Keratinocyte (primary cell): Measurements from ENCODE around the gene URGCP. TPM values are rescaled to one million over a fixed set of nuclear protein-coding genes. Genes with fewer than 3 reads are reported as not detected.
A peak's percentile ranks its signal among the peaks of the same experiment; 100 is the strongest.

Experiments used
- DNase-seq: peaks from one replicate; pipeline ENCODE4 v3.0.0-alpha.2; 2011; ENCODE audit warnings: low read depth, missing footprints, low spot score
- FAIRE-seq: peaks from 2 replicates; lab custom pipeline; 2011; peaks lifted over from hg19 to GRCh38; lab: Jason Lieb, UNC
- H2AFZ ChIP-seq: 2 replicates; pipeline ENCODE4 v1.6.0; 2012; ENCODE audit warnings: low read length, control low read depth, inconsistent platforms; ENCODE audit not compliant: control insufficient read depth
- H3K27ac ChIP-seq: 2 replicates; pipeline ENCODE4 v1.5.1; 2011; ENCODE audit warnings: low read length; ENCODE audit not compliant: control insufficient read depth, insufficient read depth
- H3K27me3 ChIP-seq: 3 replicates; pipeline ENCODE4 v1.6.0; 2011; ENCODE audit warnings: low read length; ENCODE audit not compliant: control insufficient read depth, insufficient read depth; ENCODE audit errors: extremely low read depth
- H3K36me3 ChIP-seq, 2 experiments: 2 replicates in 1 of 2; 3 replicates in 1 of 2; pipeline ENCODE4 v1.5.1; 2011; ENCODE audit warnings: low read length in 2 of 2, mild to moderate bottlenecking in 1 of 2; ENCODE audit not compliant: control insufficient read depth in 2 of 2, insufficient read depth in 2 of 2; ENCODE audit errors: extremely low read depth in 1 of 2
- H3K4me1 ChIP-seq: 3 replicates; pipeline ENCODE4 v1.5.1; 2011; ENCODE audit warnings: low read length; ENCODE audit not compliant: control insufficient read depth, insufficient read depth; ENCODE audit errors: extremely low read depth
- H3K4me2 ChIP-seq: 3 replicates; pipeline ENCODE4 v1.6.0; 2011; ENCODE audit warnings: low read depth, low read length; ENCODE audit not compliant: control insufficient read depth, insufficient read depth; ENCODE audit errors: extremely low read depth
- H3K4me3 ChIP-seq, 3 experiments: fragments of 200-600 bp in 1 of 3; sonication (generic) in 1 of 3; 2 replicates in 2 of 3; 3 replicates in 1 of 3; pipeline ENCODE4 v1.5.1; 2011 to 2016; ENCODE audit warnings: low read length in 3 of 3, mild to moderate bottlenecking in 3 of 3, control low read depth in 2 of 3, inconsistent platforms in 1 of 3, low read depth in 1 of 3, mixed read lengths in 1 of 3, mixed run types in 1 of 3, moderate library complexity in 1 of 3; ENCODE audit not compliant: control insufficient read depth in 2 of 3, insufficient read depth in 2 of 3; ENCODE audit errors: extremely low read depth in 1 of 3
- H3K79me2 ChIP-seq: 2 replicates; pipeline ENCODE4 v1.6.0; 2012; ENCODE audit warnings: low read length; ENCODE audit not compliant: control insufficient read depth, insufficient read depth
- H3K9ac ChIP-seq: 3 replicates; pipeline ENCODE4 v1.6.0; 2011; ENCODE audit warnings: low read length; ENCODE audit not compliant: control insufficient read depth, insufficient read depth; ENCODE audit errors: extremely low read depth
- H3K9me1 ChIP-seq: 3 replicates; pipeline ENCODE4 v1.6.0; 2011; ENCODE audit warnings: low read length; ENCODE audit not compliant: control insufficient read depth, insufficient read depth; ENCODE audit errors: extremely low read depth
- H3K9me3 ChIP-seq: 2 replicates; pipeline ENCODE4 v1.5.1; 2012; ENCODE audit warnings: low read depth, low read length; ENCODE audit not compliant: control insufficient read depth
- H4K20me1 ChIP-seq: 3 replicates; pipeline ENCODE4 v1.6.0; 2011; ENCODE audit warnings: low read length; ENCODE audit not compliant: control insufficient read depth, insufficient read depth; ENCODE audit errors: extremely low read depth
- EZH2 ChIP-seq: IDR thresholded peaks from one replicate; pipeline ENCODE4 v1.6.1; 2012; ENCODE audit warnings: inconsistent platforms, mild to moderate bottlenecking, low read length, moderate library complexity
- dilution Hi-C: fragments of 300-500 bp; cut with MboI; formaldehyde crosslinking; loops from one replicate; pipeline ENCODE4 v1.7.0; 2020; ENCODE audit warnings: low sequenced_read_pairs; ENCODE audit not compliant: extremely low pct_ligation_motif_present
- polyA plus RNA-seq, 5 experiments: library from polyadenylated mRNA; depleted of rRNA in 3 of 5; stranded (reverse) in 3 of 5; stranded (forward) in 1 of 5; unstranded in 1 of 5; fragments of >200 nt; gene quantifications; 1 replicate in 1 of 5; 2 replicates in 3 of 5; 3 replicates in 1 of 5; pipeline versions ENCODE4 v1.2.1 to v1.2.3, GENCODE V29; 2011 to 2012; ENCODE audit warnings: missing spikeins in 2 of 5, low read depth in 1 of 5, low replicate concordance in 1 of 5
- TF ChIP-seq, protein P1 (sequence below), 3 experiments: IDR thresholded peaks in 1 of 3; conservative IDR thresholded peaks in 1 of 3; optimal IDR thresholded peaks in 1 of 3; 2 replicates in 2 of 3; 3 replicates in 1 of 3; pipeline versions ENCODE3 to v1.5.1; 2011; ENCODE audit warnings: low read length in 3 of 3, mild to moderate bottlenecking in 3 of 3, moderate library complexity in 2 of 3, control low read depth in 1 of 3, inconsistent platforms in 1 of 3; ENCODE audit not compliant: insufficient read depth in 2 of 3; ENCODE audit errors: extremely low read depth in 1 of 3

URGCP gene
- polyA plus RNA-seq, 1 donor (not counting 4 experiments of a cell fraction or from before 2014, with no cell fraction given) = 27.6 TPM

DNA sequence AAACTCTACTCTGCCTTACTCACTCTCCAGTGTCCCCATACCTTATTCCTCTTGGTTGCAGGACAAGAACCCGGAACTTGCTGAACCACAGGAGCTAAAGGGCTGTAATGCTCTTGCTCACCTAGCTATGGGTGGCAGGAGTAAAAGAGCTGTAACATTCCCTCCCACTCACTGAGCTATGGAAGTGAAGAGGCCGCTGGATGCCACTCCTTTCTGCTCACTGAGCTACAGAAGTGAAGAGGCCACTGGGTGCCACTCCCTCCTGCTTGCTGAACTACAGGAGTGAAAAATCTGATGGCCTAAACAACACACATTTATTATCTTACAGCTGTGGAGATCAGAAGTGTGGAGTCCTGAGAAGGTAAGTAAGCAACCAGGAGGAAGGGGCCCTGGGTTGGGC lies 54.6 kb downstream of the URGCP start:
- Histone ChIP-seq H4K20me1 (no peaks in the 10 kb centered on the region), H3K27ac (no peak overlapping the region), H3K36me3 (no peaks in the 10 kb centered on the region), H3K4me2 (no peak overlapping the region), H3K9me1 (no peaks in the 10 kb centered on the region), H2AFZ (no peak overlapping the region), H3K79me2 (no peaks in the 10 kb centered on the region), H3K4me1 (peaks cover 4% of the 10 kb centered on the region), H3K4me3 (no peak overlapping the region), H3K9me3 (no peaks in the 10 kb centered on the region), H3K9ac (no peak overlapping the region), H3K27me3 (peaks cover 9% of the 10 kb centered on the region)
- TF ChIP-seq EZH2 = no peak
- TF ChIP-seq, protein P1, sequence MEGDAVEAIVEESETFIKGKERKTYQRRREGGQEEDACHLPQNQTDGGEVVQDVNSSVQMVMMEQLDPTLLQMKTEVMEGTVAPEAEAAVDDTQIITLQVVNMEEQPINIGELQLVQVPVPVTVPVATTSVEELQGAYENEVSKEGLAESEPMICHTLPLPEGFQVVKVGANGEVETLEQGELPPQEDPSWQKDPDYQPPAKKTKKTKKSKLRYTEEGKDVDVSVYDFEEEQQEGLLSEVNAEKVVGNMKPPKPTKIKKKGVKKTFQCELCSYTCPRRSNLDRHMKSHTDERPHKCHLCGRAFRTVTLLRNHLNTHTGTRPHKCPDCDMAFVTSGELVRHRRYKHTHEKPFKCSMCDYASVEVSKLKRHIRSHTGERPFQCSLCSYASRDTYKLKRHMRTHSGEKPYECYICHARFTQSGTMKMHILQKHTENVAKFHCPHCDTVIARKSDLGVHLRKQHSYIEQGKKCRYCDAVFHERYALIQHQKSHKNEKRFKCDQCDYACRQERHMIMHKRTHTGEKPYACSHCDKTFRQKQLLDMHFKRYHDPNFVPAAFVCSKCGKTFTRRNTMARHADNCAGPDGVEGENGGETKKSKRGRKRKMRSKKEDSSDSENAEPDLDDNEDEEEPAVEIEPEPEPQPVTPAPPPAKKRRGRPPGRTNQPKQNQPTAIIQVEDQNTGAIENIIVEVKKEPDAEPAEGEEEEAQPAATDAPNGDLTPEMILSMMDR (optimal IDR thresholded peaks at IDR 0.05 in 1 of 3, IDR thresholded peaks at IDR 0.05 in 1 of 3, conservative IDR thresholded peaks at IDR 0.05 in 1 of 3; ENCODE audit: extremely low read depth in 1 of 3, insufficient read depth in 2 of 3, low read length in 3 of 3) = no peak
- no peak for DNase-seq
- FAIRE-seq = no peak
- dilution Hi-C loops = no loop called here

DNA sequence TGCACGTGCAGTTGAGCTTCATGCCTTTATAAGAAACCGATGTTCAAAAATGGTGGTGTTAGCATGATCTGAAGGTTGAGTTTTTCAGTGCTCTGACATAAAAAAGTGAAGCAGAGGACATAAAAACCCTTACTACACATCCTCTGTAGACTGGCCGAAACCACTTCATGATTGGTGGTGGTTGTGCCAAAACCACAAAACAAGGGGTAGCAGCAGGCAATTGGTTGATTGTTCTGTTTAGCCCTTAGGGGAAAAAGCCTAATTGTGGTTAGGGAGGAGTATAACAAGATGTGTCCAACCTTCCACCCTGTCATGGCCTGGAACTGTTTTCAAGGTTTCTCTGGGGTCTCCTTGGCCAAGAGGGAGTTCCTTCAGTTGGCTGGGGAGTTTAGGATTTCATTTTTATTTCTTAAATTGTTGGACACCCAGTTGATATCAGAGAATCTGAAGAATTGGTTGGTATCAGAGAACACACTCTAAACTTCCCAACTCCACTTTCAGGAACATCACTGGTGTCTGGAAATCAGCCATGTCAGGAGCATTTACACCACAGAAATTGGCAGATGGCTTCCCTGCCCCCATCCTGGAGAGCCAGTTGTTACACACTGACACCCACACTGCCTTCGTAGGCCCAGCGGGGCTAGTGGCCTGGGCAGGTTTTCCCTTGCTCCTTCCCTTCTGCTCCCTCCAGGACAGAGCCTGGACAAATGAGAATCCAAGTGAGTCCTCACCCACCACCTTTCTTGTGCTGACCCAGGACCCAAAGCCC lies 55.9 kb downstream of the URGCP start:
- peaks cover 9% of the 10 kb centered on the region for H3K27me3 ChIP-seq
- peaks cover 4% of the 10 kb centered on the region for H3K4me1 ChIP-seq
- TF ChIP-seq, protein P1 (optimal IDR thresholded peaks at IDR 0.05 in 1 of 3, IDR thresholded peaks at IDR 0.05 in 1 of 3, conservative IDR thresholded peaks at IDR 0.05 in 1 of 3; ENCODE audit: extremely low read depth in 1 of 3, insufficient read depth in 2 of 3, low read length in 3 of 3) = no peak
- no peak for TF ChIP-seq EZH2
- dilution Hi-C loops = no loop called here
- DNase-seq (no peak), FAIRE-seq (peak; percentile 41)
- H3K36me3 ChIP-seq = no peaks in the 10 kb centered on the region
- no peaks in the 10 kb centered on the region for H3K9me1 ChIP-seq
- H3K4me2 ChIP-seq = no peak overlapping the region
- no peak overlapping the region for H3K27ac ChIP-seq
- no peaks in the 10 kb centered on the region for H3K79me2 ChIP-seq
- H3K4me3 ChIP-seq = no peak overlapping the region
- H3K9ac ChIP-seq = no peak overlapping the region
- H3K9me3 ChIP-seq = no peaks in the 10 kb centered on the region
- H2AFZ ChIP-seq = no peak overlapping the region
- H4K20me1 ChIP-seq = no peaks in the 10 kb centered on the region
